ENCODE data around the gene DGKD. TPM values are rescaled to one million over a fixed set of nuclear protein-coding genes. Genes with fewer than 3 reads are reported as not detected.

The DGKD gene
- total and polyA plus RNA-seq, 10 of the 15 experiments (the other 5 are each of a cell fraction or from before 2014, with no cell fraction given): 2.7 to 81.9 (median 27.0) TPM

- TF ChIP-seq ATF3 (IDR thresholded peaks at IDR 0.05; ENCODE audit: borderline replicate concordance, extremely low read depth, low read depth, low read length) (no peak), REST (IDR thresholded peaks at IDR 0.05; ENCODE audit: low read depth, low read length) (no peak), SREBF2 (IDR thresholded peaks at IDR 0.05; ENCODE audit: low read length) (no peak), SKIL (IDR thresholded peaks at IDR 0.05; ENCODE audit: low read depth, poor library complexity, severe bottlenecking) (no peak)
Measured at GRCh38 chr2:233430651-233431050, 76.4 kb downstream of the DGKD start (continued).

GRCh38 chr2:233433029-233433428 is 78.7 kb downstream of the DGKD start:
- no peak for FAIRE-seq
- Histone ChIP-seq H2AFZ (ENCODE audit: control insufficient read depth, low read depth, low read length) (no peak overlapping the region), H3K4me2 (ENCODE audit: control insufficient read depth, insufficient read depth) (no peak overlapping the region), H3K79me2 (ENCODE audit: control insufficient read depth, insufficient read depth, low read length) (no peaks in the 10 kb centered on the region; the same call in none of the 2 replicates), H3K9ac (ENCODE audit: control insufficient read depth, insufficient read depth, low read length) (no peak overlapping the region), H3K36me3 (ENCODE audit: control insufficient read depth in 2 of 2, insufficient read depth in 2 of 2, low read length in 1 of 2) (peaks cover 22 to 31% of the 10 kb centered on the region in 2 experiments), H3K4me3 (no peak overlapping the region), H3K27ac (ENCODE audit: control insufficient read depth, insufficient read depth) (no peak overlapping the region), H3K27me3 (replicated peaks in 1 of 2; ENCODE audit: control insufficient read depth in 2 of 2, insufficient read depth in 2 of 2, low read length in 1 of 2) (no peaks in the 10 kb centered on the region), H3K4me1 (ENCODE audit: control insufficient read depth, insufficient read depth, low read length) (peaks cover 5% of the 10 kb centered on the region), H4K20me1 (ENCODE audit: control insufficient read depth, insufficient read depth) (no peaks in the 10 kb centered on the region; the same call in 1 of the 2 replicates), H3K9me3 (replicated peaks; ENCODE audit: control insufficient read depth, insufficient read depth, low read length) (no peaks in the 10 kb centered on the region)
- no TSS peak for BruUV-seq (replicated peaks)
- ChIA-PET RAD21 (ENCODE audit: unreplicated experiment) (no interaction called here), CTCF (interaction anchor here (0.6 to 1.7 kb wide), 3 partner anchors 9 to 111 kb away, joined by 3 to 10 read pairs (median 7); no protein-coding TSS in a partner anchor), POLR2A (no interaction called here), SMC1A (ENCODE audit: uncharacterized antibody, unreplicated experiment) (interaction anchor here (1.5 to 4.1 kb wide), 2 partner anchors 10 to 14 kb away, joined by 6 to 14 read pairs; no protein-coding TSS in a partner anchor)
- TF ChIP-seq HSF1 (IDR thresholded peaks at IDR 0.05; ENCODE audit: low read depth, low read length): no peak
- TF ChIP-seq IKZF2 (IDR thresholded peaks at IDR 0.05): no peak
- TF ChIP-seq RELB (IDR thresholded peaks at IDR 0.05; ENCODE audit: low read depth): no peak
- no peak for TF ChIP-seq YY1 (IDR thresholded peaks at IDR 0.05; ENCODE audit: low read depth, low read length)
- no peak for TF ChIP-seq SP1 (IDR thresholded peaks at IDR 0.05; ENCODE audit: low read depth, low read length)
- DNase-seq (ENCODE audit: low read depth, low spot score): no peak
- WGBS (ENCODE audit: insufficient coverage, insufficient replicate concordance, low lambda C conversion rate, missing lambda C conversion rate): 96% methylated on average over 2 of the region's 2 CpGs
- intact Hi-C loops (cut with micrococcal nuclease; ENCODE audit: unreplicated experiment): no loop called here
- ATAC-seq: no peak
- in situ Hi-C loops (cut with MboI): no loop called here
